Body of pancreas (tissue), 4 donors: Measurements from ENCODE around the gene NME3. TPM values are rescaled to one million over a fixed set of nuclear protein-coding genes. Genes with fewer than 3 reads are reported as not detected.
A peak's percentile ranks its signal among the peaks of the same experiment; 100 is the strongest.

Experiments
- ATAC-seq: fragments of 150-250 bp; one replicate; pipeline ENCODE4 v1.9.1; 2016
- DNase-seq, 4 donors: peaks; one replicate each; pipeline ENCODE4 v3.0.0-alpha.2; 2019
- H3K27ac ChIP-seq, 4 donors: fragments of 200-600 bp; sonication (generic); 1 replicate in 3 of 4; 2 replicates in 1 of 4; pipeline versions ENCODE4 v1.5.1 to v1.6.1; 2016 to 2019; ENCODE audit warnings: mild to moderate bottlenecking in 1 of 4, mixed read lengths in 1 of 4, moderate library complexity in 1 of 4
- H3K27me3 ChIP-seq, 2 donors: fragments of 200-600 bp; sonication (generic); one replicate each; pipeline ENCODE4 v1.6.0; 2016; ENCODE audit warnings: mild to moderate bottlenecking in 1 of 2
- H3K36me3 ChIP-seq, 2 donors: fragments of 200-600 bp; sonication (generic); replicated peaks in 1 of 2; 2 replicates each; pipeline ENCODE4 v1.5.1; 2016; ENCODE audit warnings: low read depth in 2 of 2; ENCODE audit not compliant: insufficient read depth in 1 of 2
- H3K4me1 ChIP-seq: fragments of 200-600 bp; sonication (generic); one replicate; pipeline ENCODE4 v1.6.0; 2016
- H3K4me3 ChIP-seq, 2 donors: fragments of 200-600 bp; sonication (generic); 1 replicate in 1 of 2; 2 replicates in 1 of 2; pipeline ENCODE4 v1.5.1; 2016 to 2019
- H3K9me3 ChIP-seq, 3 donors: fragments of 200-600 bp; sonication (generic); 1 replicate in 2 of 3; 2 replicates in 1 of 3; pipeline ENCODE4 v1.5.1; 2016
- POLR2A ChIP-seq, 3 donors: fragments of 450-650 bp; IDR thresholded peaks; one replicate each; pipeline ENCODE4 v1.6.1; 2016; ENCODE audit warnings: antibody characterized with exemption in 3 of 3, mild to moderate bottlenecking in 2 of 3
- WGBS, 2 donors: methylation state at CpG; one replicate each; pipeline ENCODE4 v1.1.5; 2017; 5-methylcytosine and 5-hydroxymethylcytosine counted together
- intact Hi-C: fragments of 100-400 bp; cut with DNase I; formaldehyde crosslinking; loops from one replicate; pipeline ENCODE4 v1.15.1; 2023
- total RNA-seq, 2 donors: library from RNA; depleted of rRNA; stranded (reverse); fragments of >200 nt; gene quantifications; one replicate each; pipeline ENCODE4 v1.1.0, GENCODE V29; 2016
- TF ChIP-seq, protein P1 (sequence below), 7 experiments: fragments of 450-650 bp in 4 of 7; fragments of 200-600 bp in 3 of 7; sonication (generic) in 3 of 7; IDR thresholded peaks; one replicate each; pipeline ENCODE4 v1.5.1; 2016 to 2019; ENCODE audit warnings: antibody characterized with exemption in 7 of 7

NME3 gene
- total RNA-seq, 2 donors from 2014 or later = 62.8 to 113 TPM

DNA sequence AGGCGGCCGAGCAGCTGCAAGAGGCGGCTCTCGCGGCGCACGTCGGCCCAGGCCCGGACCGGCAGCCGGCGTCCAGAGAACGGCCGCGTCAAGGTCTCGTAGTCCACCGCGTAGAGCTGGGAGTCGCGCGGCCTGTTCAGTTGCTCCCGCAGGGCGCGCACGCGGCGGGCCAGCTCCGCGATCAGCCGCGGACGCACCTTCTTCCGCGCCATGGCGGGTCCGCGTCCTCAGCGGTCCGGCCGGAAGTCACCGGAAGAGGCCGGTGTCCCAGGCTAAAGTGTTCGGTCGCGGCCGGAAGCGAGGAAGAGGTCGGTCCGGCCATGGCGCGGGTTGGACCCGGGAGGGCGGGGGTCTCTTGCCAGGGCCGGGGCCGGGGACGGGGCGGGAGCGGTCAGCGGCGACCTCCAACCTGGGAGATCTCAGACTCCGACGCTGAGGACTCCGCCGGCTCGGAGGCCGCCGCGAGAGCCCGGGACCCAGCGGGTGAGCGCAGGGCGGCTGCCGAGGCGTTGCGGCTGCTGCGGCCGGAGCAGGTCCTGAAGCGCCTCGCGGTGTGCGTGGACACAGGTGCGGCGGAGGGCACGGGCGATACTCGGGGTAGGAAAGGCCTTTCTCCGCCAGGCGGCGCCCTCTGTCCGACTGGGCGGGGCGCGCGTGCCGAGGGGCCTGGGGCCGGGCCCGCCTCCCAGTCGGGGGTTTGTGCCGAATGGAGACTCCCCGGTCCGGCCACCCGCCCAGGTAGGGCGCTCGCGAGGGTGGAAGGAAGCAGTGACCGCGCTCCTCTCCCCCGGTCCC lies 1.8 kb upstream of the NME3 start, which contains the start of gene MRPS34:
Gene MRPS34 (minus strand): TSS at position 227 of the 795 bp plus-strand sequence. CDS start 15 bp downstream, at position 212.
- TF ChIP-seq, protein P1, sequence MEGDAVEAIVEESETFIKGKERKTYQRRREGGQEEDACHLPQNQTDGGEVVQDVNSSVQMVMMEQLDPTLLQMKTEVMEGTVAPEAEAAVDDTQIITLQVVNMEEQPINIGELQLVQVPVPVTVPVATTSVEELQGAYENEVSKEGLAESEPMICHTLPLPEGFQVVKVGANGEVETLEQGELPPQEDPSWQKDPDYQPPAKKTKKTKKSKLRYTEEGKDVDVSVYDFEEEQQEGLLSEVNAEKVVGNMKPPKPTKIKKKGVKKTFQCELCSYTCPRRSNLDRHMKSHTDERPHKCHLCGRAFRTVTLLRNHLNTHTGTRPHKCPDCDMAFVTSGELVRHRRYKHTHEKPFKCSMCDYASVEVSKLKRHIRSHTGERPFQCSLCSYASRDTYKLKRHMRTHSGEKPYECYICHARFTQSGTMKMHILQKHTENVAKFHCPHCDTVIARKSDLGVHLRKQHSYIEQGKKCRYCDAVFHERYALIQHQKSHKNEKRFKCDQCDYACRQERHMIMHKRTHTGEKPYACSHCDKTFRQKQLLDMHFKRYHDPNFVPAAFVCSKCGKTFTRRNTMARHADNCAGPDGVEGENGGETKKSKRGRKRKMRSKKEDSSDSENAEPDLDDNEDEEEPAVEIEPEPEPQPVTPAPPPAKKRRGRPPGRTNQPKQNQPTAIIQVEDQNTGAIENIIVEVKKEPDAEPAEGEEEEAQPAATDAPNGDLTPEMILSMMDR (IDR thresholded peaks at IDR 0.05) = peak; percentile 71 to 83 (median 73)
- TF ChIP-seq POLR2A (IDR thresholded peaks at IDR 0.05) = peak; percentile 47 to 77 (median 72)
- Histone ChIP-seq H3K36me3 (peaks cover 8 to 9% of the 10 kb centered on the region in 2 donors), H3K4me3 (peak within 1 kb of the TSS; percentile 77 to 95), H3K27me3 (no peaks in the 10 kb centered on the region), H3K27ac (peak within 1 kb of the TSS; percentile 81 to 96 (median 94)), H3K4me1 (peaks cover 48% of the 10 kb centered on the region), H3K9me3 (no peaks in the 10 kb centered on the region)
- intact Hi-C loops = no loop called here
- DNase-seq (peak; percentile 86 to 87 (median 86)), ATAC-seq (peak; percentile 76)
- 0% methylated on average over 3 to 88 of the region's 108 CpGs for WGBS, 2 donors

DNA sequence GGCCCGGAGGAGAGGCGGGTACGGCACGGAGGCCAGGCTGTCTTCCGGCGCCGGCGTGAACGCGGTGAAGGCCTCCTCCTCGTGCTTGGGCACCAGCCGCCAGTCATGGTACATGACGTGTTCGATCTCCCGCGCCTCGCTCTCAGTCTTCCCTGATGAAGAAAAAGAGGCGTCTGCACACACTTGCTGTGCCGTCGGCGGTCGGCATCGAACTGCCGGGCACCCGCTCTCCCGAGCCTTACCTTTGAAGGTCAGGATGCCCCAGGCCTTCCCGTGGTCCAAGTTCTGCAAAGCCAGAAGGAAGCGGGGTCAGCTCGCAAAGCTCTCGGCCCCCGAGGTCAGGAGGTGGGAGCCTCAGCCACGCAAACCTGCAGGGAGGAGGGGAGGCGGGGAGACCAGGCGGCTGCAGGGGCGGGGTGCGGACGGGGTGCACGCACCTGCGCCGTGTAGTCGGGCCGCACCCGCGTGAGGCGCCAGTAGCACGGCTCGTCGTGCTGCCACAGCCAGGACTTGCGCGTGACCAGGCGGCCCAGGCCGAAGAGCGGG lies 1.1 kb upstream of the NME3 start, which contains the start of gene EME2:
Gene EME2 (plus strand): TSS at position 449 of the 546 bp plus-strand sequence. CDS start 418 bp downstream, outside the sequence.
- Histone ChIP-seq H3K4me1 (peaks cover 48% of the 10 kb centered on the region), H3K9me3 (no peaks in the 10 kb centered on the region), H3K27me3 (no peaks in the 10 kb centered on the region), H3K4me3 (peak within 1 kb of the TSS; percentile 77 to 95), H3K27ac (peak within 1 kb of the TSS; percentile 81 to 96 (median 94)), H3K36me3 (peaks cover 7 to 8% of the 10 kb centered on the region in 2 donors)
- DNase-seq = no peak
- TF ChIP-seq, protein P1 (IDR thresholded peaks at IDR 0.05) = no peak
- no peak for TF ChIP-seq POLR2A (IDR thresholded peaks at IDR 0.05)
- ATAC-seq = peak; percentile 2
- intact Hi-C loops = no loop called here
- 1% methylated on average over 21 to 41 of the region's 53 CpGs for WGBS, 2 donors

DNA sequence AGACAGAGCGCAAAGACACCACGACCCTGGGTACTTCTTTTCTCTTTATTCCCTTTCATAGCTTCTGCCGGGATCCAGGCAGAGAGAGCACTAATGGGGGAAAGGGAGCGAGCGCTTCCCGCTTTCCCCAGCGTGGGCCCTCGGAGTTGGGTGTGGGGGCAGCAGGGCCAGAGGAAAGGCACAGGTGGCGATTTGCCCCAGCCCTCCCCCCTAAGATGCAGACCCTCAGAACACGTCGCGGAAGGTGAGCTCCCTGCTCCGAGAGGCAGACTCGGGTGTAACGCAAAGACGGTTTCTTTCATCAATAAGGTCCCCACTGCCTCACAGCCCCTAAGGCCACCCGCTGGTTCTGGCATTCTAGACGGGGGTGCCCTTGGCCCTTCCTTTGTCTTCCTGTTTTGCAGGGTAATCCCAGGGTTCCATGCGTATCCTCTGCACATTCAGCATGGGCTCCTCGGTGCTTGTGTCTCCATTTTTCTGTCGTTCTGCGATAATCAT lies 570 bp upstream of the NME3 start:
- Histone ChIP-seq H3K9me3 (no peaks in the 10 kb centered on the region), H3K27ac (peak overlapping the region in 3 of 4 donors; percentile 81 to 96 (median 96)), H3K4me3 (peak overlapping the region; percentile 77 to 95), H3K27me3 (no peaks in the 10 kb centered on the region), H3K36me3 (peaks cover 4% of the 10 kb centered on the region in 2 donors), H3K4me1 (peaks cover 48% of the 10 kb centered on the region)
- intact Hi-C loops = no loop called here
- DNase-seq = no peak
- ATAC-seq = no peak
- 6 to 8% methylated on average over 11 to 22 of the region's 22 CpGs for WGBS, 2 donors
- no peak for TF ChIP-seq POLR2A (IDR thresholded peaks at IDR 0.05)
- TF ChIP-seq, protein P1 (IDR thresholded peaks at IDR 0.05) = no peak

DNA sequence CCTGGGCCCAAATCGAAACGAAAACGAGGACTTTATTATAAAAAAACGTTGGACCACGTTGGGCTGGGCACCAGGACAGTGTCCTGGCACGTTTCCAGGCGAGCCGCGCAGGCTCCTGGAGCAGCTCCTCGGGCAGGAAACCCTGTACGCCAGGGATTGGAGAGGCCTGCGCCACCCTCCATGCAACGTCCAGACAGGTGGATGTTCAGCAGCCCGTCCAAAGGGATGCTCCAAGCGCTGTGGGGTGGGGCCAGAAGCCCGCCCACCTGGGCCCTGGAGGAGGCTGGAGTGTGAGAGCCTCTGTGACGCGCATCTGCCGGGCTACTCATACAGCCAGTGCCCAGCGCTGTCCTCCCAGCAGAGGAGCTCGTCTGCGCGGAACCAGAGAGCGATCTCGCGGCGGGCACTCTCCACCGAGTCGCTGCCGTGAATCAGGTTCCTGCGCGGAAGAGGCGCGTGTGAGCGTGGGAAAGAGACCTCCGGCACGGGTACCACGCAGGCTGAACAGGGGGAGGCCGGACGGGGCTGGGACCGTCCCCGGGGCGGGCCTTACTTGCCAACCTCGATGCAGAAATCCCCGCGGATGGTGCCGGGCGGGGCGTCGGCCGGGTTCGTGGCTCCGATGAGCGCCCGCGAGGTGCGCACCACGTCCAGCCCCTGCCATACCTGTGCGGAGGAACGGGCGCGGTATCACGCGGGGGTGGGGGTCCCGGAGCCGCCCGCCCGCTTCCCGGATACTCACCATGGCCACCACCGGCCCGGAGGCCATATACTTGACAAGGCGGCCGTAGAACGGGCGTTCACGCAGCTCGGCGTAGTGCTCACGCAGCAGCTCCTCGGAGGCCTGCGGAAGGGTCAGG lies 785 bp downstream of the NME3 start:
- intact Hi-C loops = no loop called here
- peak; percentile 18 to 54 (median 46) for TF ChIP-seq POLR2A (IDR thresholded peaks at IDR 0.05)
- TF ChIP-seq, protein P1 (IDR thresholded peaks at IDR 0.05) = peak in 1 of 7 experiments; percentile 20
- Histone ChIP-seq H3K36me3 (peaks cover 9 to 10% of the 10 kb centered on the region in 2 donors), H3K4me3 (peak overlapping the region; percentile 77 to 95), H3K4me1 (peaks cover 48% of the 10 kb centered on the region), H3K27me3 (no peaks in the 10 kb centered on the region), H3K9me3 (no peaks in the 10 kb centered on the region), H3K27ac (peak overlapping the region; percentile 61 to 96 (median 86))
- peak; percentile 43 for ATAC-seq
- WGBS, 2 donors = 0 to 3% methylated on average over 1 to 81 of the region's 81 CpGs
- DNase-seq = peak; percentile 83 to 89 (median 84)
